CD14-positive monocyte (primary cell): ENCODE measurements around the gene CLN6. TPM values are rescaled to one million over a fixed set of nuclear protein-coding genes. Genes with fewer than 3 reads are reported as not detected.
A peak's percentile ranks its signal among the peaks of the same experiment; 100 is the strongest.

Experiments
- DNase-seq, 3 donors: peaks; one replicate each; pipeline ENCODE4 v3.0.0-alpha.2; 2011 to 2022
- H2AFZ ChIP-seq: 2 replicates; pipeline ENCODE4 v1.6.0; 2012; ENCODE audit warnings: mild to moderate bottlenecking, low read depth, low read length, inconsistent platforms; ENCODE audit not compliant: insufficient read depth, poor library complexity, severe bottlenecking
- H3K27ac ChIP-seq, 2 donors: 1 replicate in 1 of 2; 2 replicates in 1 of 2; pipeline ENCODE4 v1.5.1; 2012 to 2013; ENCODE audit warnings: low read length in 2 of 2, control low read depth in 1 of 2, inconsistent platforms in 1 of 2, low read depth in 1 of 2, mild to moderate bottlenecking in 1 of 2
- H3K27me3 ChIP-seq, 2 donors: one replicate each; pipeline versions ENCODE4 v1.6.0 to v1.6.1; 2011 to 2013; ENCODE audit warnings: low read length in 2 of 2; ENCODE audit not compliant: control insufficient read depth in 2 of 2, insufficient read depth in 2 of 2
- H3K36me3 ChIP-seq, 2 donors: replicated peaks in 1 of 2; 1 replicate in 1 of 2; 2 replicates in 1 of 2; pipeline versions ENCODE4 v1.5.1 to v1.6.1; 2012 to 2013; ENCODE audit warnings: low read length in 2 of 2, control low read depth in 1 of 2, inconsistent platforms in 1 of 2, mild to moderate bottlenecking in 1 of 2; ENCODE audit not compliant: insufficient read depth in 2 of 2, control insufficient read depth in 1 of 2
- H3K4me1 ChIP-seq, 2 donors: 1 replicate in 1 of 2; 2 replicates in 1 of 2; pipeline versions ENCODE4 v1.5.1 to v1.6.1; 2012 to 2013; ENCODE audit warnings: low read length in 2 of 2, control low read depth in 1 of 2, inconsistent platforms in 1 of 2, mild to moderate bottlenecking in 1 of 2, moderate library complexity in 1 of 2; ENCODE audit not compliant: insufficient read depth in 2 of 2, control insufficient read depth in 1 of 2
- H3K4me2 ChIP-seq: replicated peaks from 2 replicates; pipeline ENCODE3; 2012; ENCODE audit warnings: low read length, moderate library complexity, mild to moderate bottlenecking; ENCODE audit not compliant: poor library complexity, severe bottlenecking; ENCODE audit errors: extremely low read depth
- H3K4me3 ChIP-seq, 3 experiments: fragments of 200-600 bp in 1 of 3; sonication (generic) in 1 of 3; replicated peaks in 1 of 3; 1 replicate in 2 of 3; 2 replicates in 1 of 3; pipeline ENCODE4 v1.5.1; 2011 to 2013; ENCODE audit warnings: low read length in 3 of 3, mild to moderate bottlenecking in 3 of 3, control low read depth in 2 of 3, low read depth in 2 of 3, inconsistent platforms in 1 of 3, moderate library complexity in 1 of 3
- H3K79me2 ChIP-seq: 2 replicates; pipeline ENCODE4 v1.6.0; 2012; ENCODE audit warnings: mild to moderate bottlenecking, control low read depth, inconsistent platforms, low read length, moderate library complexity; ENCODE audit not compliant: insufficient read depth
- H3K9ac ChIP-seq: 2 replicates; pipeline ENCODE4 v1.6.0; 2017; ENCODE audit warnings: low read length, mild to moderate bottlenecking; ENCODE audit not compliant: insufficient read depth, poor library complexity, severe bottlenecking
- H3K9me3 ChIP-seq, 2 donors: replicated peaks in 1 of 2; 1 replicate in 1 of 2; 2 replicates in 1 of 2; pipeline versions ENCODE4 v1.5.1 to v1.6.1; 2012 to 2013; ENCODE audit warnings: low read length in 2 of 2, control low read depth in 1 of 2; ENCODE audit not compliant: control insufficient read depth in 1 of 2, insufficient read depth in 1 of 2
- H4K20me1 ChIP-seq: 2 replicates; pipeline ENCODE4 v1.6.0; 2012; ENCODE audit warnings: mild to moderate bottlenecking, low read length, control low read depth, moderate library complexity; ENCODE audit not compliant: insufficient read depth
- H3K27ac Mint-ChIP-seq, 7 donors: one replicate each; pipeline ENCODE4 v1.8.0; 2020; ENCODE audit warnings: mild to moderate bottlenecking in 7 of 7, mixed read lengths in 7 of 7, moderate library complexity in 6 of 7, inconsistent platforms in 2 of 7
- H3K27me3 Mint-ChIP-seq, 3 donors: one replicate each; pipeline ENCODE4 v1.8.0; 2021 to 2022; ENCODE audit warnings: low read depth in 3 of 3, mild to moderate bottlenecking in 3 of 3, mixed read lengths in 3 of 3, moderate library complexity in 3 of 3, inconsistent platforms in 1 of 3
- H3K36me3 Mint-ChIP-seq, 2 donors: one replicate each; pipeline ENCODE4 v1.8.0; 2020; ENCODE audit warnings: mixed read lengths in 2 of 2, inconsistent platforms in 1 of 2, mild to moderate bottlenecking in 1 of 2
- H3K4me1 Mint-ChIP-seq: one replicate; pipeline ENCODE4 v1.8.0; 2020; ENCODE audit warnings: mild to moderate bottlenecking, mixed read lengths
- H3K4me3 Mint-ChIP-seq, 2 donors: one replicate each; pipeline ENCODE4 v1.8.0; 2020; ENCODE audit warnings: mild to moderate bottlenecking in 2 of 2, mixed read lengths in 2 of 2, moderate library complexity in 1 of 2
- H3K9me3 Mint-ChIP-seq, 7 donors: one replicate each; pipeline ENCODE4 v1.8.0; 2020 to 2022; ENCODE audit warnings: mixed read lengths in 7 of 7, mild to moderate bottlenecking in 6 of 7, moderate library complexity in 6 of 7, inconsistent platforms in 2 of 7
- CTCF ChIP-seq: fragments of 200-600 bp; IDR thresholded peaks from one replicate; pipeline ENCODE4 v1.8.0; 2022; ENCODE audit warnings: antibody characterized with exemption, mild to moderate bottlenecking
- WGBS: methylation state at CpG from one replicate; pipeline ENCODE4 v1.1.5; 2013; ENCODE audit warnings: missing lambda C conversion rate; ENCODE audit not compliant: insufficient coverage; 5-methylcytosine and 5-hydroxymethylcytosine counted together
- intact Hi-C, 2 donors: fragments of 100-400 bp; cut with micrococcal nuclease; formaldehyde crosslinking; loops; one replicate each; pipeline versions ENCODE4 v1.15.0 to v1.15.1; 2023
- polyA plus RNA-seq, 3 donors: library from polyadenylated mRNA; depleted of rRNA in 1 of 3; unstranded in 2 of 3; stranded (reverse) in 1 of 3; fragments of 300-500 nt in 2 of 3; fragments of >200 nt in 1 of 3; fragmentation: Illumina TruSeq in 2 of 3; gene quantifications; 1 replicate in 2 of 3; 2 replicates in 1 of 3; pipeline ENCODE4 v1.2.3, GENCODE V29; 2012 to 2021

Gene CLN6
- polyA plus RNA-seq, 3 donors, result 3.4 to 37.6 (median 4.2) TPM

- Histone ChIP-seq H3K79me2 (peaks cover 47% of the 10 kb centered on the region), H3K27ac (peak overlapping the region; percentile 23 to 73), H3K36me3 (no peaks in the 10 kb centered on the region), H3K9me3 (no peaks in the 10 kb centered on the region), H3K4me2 (peak overlapping the region; percentile 99), H3K4me1 (peaks cover 59 to 67% of the 10 kb centered on the region in 2 donors), H3K9ac (peak overlapping the region; percentile 77), H2AFZ (peak overlapping the region; percentile 91), H4K20me1 (peaks cover 20% of the 10 kb centered on the region), H3K4me3 (peak overlapping the region; percentile 39 to 93 (median 78)), H3K27me3 (no peaks in the 10 kb centered on the region)
- peaks cover 0 to 5% (median 2%) of the 10 kb centered on the region in 3 donors for H3K27me3 Mint-ChIP-seq
- peaks cover 0 to 6% of the 10 kb centered on the region in 2 donors for H3K36me3 Mint-ChIP-seq
- intact Hi-C loops, result loop anchor here in 1 of 2 donors (1.0 kb wide), 1 partner anchor 47 kb away; the partner anchor contains the start of gene FEM1B
- no peak for TF ChIP-seq CTCF
- H3K4me3 Mint-ChIP-seq, result peak overlapping the region; percentile 94
- WGBS, result 54% methylated on average over 16 of the region's 20 CpGs
- peak in 1 of 3 donors; percentile 33 for DNase-seq
- H3K4me1 Mint-ChIP-seq, result peaks cover 43% of the 10 kb centered on the region
- peak overlapping the region; percentile 83 to 94 (median 89) for H3K27ac Mint-ChIP-seq
- H3K9me3 Mint-ChIP-seq, result no peaks in the 10 kb centered on the region
Observed at GRCh38 chr15:68230157-68231100, 901 bp upstream of the CLN6 start.

- Histone ChIP-seq H3K4me1 (peaks cover 58 to 59% of the 10 kb centered on the region in 2 donors), H3K9ac (peak overlapping the region; percentile 77), H2AFZ (peak overlapping the region; percentile 91), H3K79me2 (peaks cover 61% of the 10 kb centered on the region), H3K27ac (peak overlapping the region; percentile 30 to 73), H3K36me3 (no peaks in the 10 kb centered on the region), H4K20me1 (peaks cover 34% of the 10 kb centered on the region), H3K4me3 (peak overlapping the region; percentile 58 to 93 (median 78)), H3K27me3 (no peaks in the 10 kb centered on the region), H3K9me3 (no peaks in the 10 kb centered on the region), H3K4me2 (peak overlapping the region; percentile 99)
- H3K27ac Mint-ChIP-seq, result peak overlapping the region; percentile 20 to 89 (median 75)
- H3K4me1 Mint-ChIP-seq, result peaks cover 54% of the 10 kb centered on the region
- no peak for TF ChIP-seq CTCF
- under 1% methylated on average over 39 of the region's 39 CpGs for WGBS
- H3K27me3 Mint-ChIP-seq, result peaks cover 0 to 3% (median 2%) of the 10 kb centered on the region in 3 donors
- peak overlapping the region; percentile 86 to 94 for H3K4me3 Mint-ChIP-seq
- peaks cover 0 to 6% of the 10 kb centered on the region in 2 donors for H3K36me3 Mint-ChIP-seq
- intact Hi-C loops, result loop anchor here in 1 of 2 donors (10.0 kb wide), 1 partner anchor 174 kb away; the partner anchor contains the start of gene PIAS1
- DNase-seq, result no peak
- no peaks in the 10 kb centered on the region for H3K9me3 Mint-ChIP-seq
Observed at GRCh38 chr15:68228971-68229385, 550 bp downstream of the CLN6 start.
